Endometrium (tissue), 2 donors: ENCODE data around the gene MAGI1.

Experiments used
- FAIRE-seq: peaks from 2 replicates; lab custom pipeline; 2012; peaks lifted over from hg19 to GRCh38; lab: Jason Lieb, UNC
- donor health status: control.
- donor health status: control.

MAGI1 gene

GRCh38 chr3:65944252-65944651 lies 94.5 kb downstream of the MAGI1 start:
- no peak for FAIRE-seq

GRCh38 chr3:65939801-65940246 lies 98.9 kb downstream of the MAGI1 start:
- no peak for FAIRE-seq

- FAIRE-seq: no peak
Observed at GRCh38 chr3:65939184-65939583, 99.5 kb downstream of the MAGI1 start.

GRCh38 chr3:65938676-65939075 lies 100.0 kb downstream of the MAGI1 start:
- FAIRE-seq: no peak

- FAIRE-seq: peak; percentile 46
Observed at GRCh38 chr3:65938147-65938546, 100.6 kb downstream of the MAGI1 start.

GRCh38 chr3:65936908-65937638 lies 101.6 kb downstream of the MAGI1 start:
- FAIRE-seq: no peak

- no peak for FAIRE-seq
Observed at GRCh38 chr3:65935724-65936123, 103.0 kb downstream of the MAGI1 start.

- FAIRE-seq: no peak
Observed at GRCh38 chr3:65930648-65931047, 108.1 kb downstream of the MAGI1 start.

- FAIRE-seq: no peak
Observed at GRCh38 chr3:65928110-65928509, 110.6 kb downstream of the MAGI1 start.

GRCh38 chr3:65927576-65927975 lies 111.1 kb downstream of the MAGI1 start:
- no peak for FAIRE-seq

GRCh38 chr3:65925254-65925954 lies 113.3 kb downstream of the MAGI1 start:
- peak; percentile 12 for FAIRE-seq

- FAIRE-seq: peak; percentile 87
Observed at GRCh38 chr3:65924762-65925161, 114.0 kb downstream of the MAGI1 start.

GRCh38 chr3:65922441-65922840 lies 116.3 kb downstream of the MAGI1 start:
- FAIRE-seq: no peak

- FAIRE-seq: no peak
Observed at GRCh38 chr3:65919826-65920225, 118.9 kb downstream of the MAGI1 start.

- FAIRE-seq: no peak
Observed at GRCh38 chr3:65915477-65915876, 123.2 kb downstream of the MAGI1 start.

- FAIRE-seq: no peak
Observed at GRCh38 chr3:65914740-65915367, 123.9 kb downstream of the MAGI1 start.

- no peak for FAIRE-seq
Observed at GRCh38 chr3:65914032-65914739, 124.5 kb downstream of the MAGI1 start.

GRCh38 chr3:65912647-65913046 lies 126.1 kb downstream of the MAGI1 start:
- FAIRE-seq: no peak

- FAIRE-seq: no peak
Observed at GRCh38 chr3:65908588-65908987, 130.1 kb downstream of the MAGI1 start.

GRCh38 chr3:65907232-65908130 lies 131.2 kb downstream of the MAGI1 start:
- FAIRE-seq: no peak

- peak; percentile 54 for FAIRE-seq
Observed at GRCh38 chr3:65905771-65906170, 132.9 kb downstream of the MAGI1 start.
